VCaP (cell line): ENCODE data around the gene SLC10A7.

Source experiments
- H3K27ac ChIP-seq: fragments of 450-650 bp; 2 replicates; pipeline ENCODE4 v1.5.1; 2017
- TF ChIP-seq, protein P1 (sequence below): fragments of 450-650 bp; conservative IDR thresholded peaks from 2 replicates; pipeline ENCODE4 v1.5.1; 2017; ENCODE audit warnings: mild to moderate bottlenecking, moderate library complexity

SLC10A7 gene

DNA sequence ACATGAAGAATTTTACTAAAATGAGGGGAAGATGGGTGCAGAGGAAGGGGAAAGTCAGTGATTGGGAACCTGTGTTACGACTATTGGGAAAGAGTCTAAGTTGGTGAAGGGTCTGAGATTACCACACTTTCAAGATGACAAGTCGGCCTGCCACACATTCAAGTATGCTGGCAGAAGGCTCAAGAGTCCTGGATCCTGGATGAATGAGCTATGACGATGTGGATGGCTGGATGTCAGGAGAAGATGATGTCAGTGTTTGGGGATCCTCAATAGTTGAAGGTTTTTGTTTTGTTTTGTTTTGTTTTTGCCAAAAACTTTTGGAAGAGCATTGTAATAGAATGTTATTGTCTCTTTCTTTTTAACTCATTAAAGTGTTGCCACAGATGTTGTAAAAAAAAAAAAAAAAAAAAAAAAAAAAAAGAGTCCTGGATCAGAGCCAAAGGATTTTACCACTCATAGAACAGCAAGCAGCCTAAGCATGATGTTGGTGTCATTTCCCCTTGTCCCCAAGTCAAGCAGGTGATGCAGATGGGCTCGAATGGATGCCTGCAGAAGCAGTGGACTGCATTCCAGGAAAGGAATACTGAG, 186.8 kb downstream of the SLC10A7 start:
- TF ChIP-seq, protein P1, sequence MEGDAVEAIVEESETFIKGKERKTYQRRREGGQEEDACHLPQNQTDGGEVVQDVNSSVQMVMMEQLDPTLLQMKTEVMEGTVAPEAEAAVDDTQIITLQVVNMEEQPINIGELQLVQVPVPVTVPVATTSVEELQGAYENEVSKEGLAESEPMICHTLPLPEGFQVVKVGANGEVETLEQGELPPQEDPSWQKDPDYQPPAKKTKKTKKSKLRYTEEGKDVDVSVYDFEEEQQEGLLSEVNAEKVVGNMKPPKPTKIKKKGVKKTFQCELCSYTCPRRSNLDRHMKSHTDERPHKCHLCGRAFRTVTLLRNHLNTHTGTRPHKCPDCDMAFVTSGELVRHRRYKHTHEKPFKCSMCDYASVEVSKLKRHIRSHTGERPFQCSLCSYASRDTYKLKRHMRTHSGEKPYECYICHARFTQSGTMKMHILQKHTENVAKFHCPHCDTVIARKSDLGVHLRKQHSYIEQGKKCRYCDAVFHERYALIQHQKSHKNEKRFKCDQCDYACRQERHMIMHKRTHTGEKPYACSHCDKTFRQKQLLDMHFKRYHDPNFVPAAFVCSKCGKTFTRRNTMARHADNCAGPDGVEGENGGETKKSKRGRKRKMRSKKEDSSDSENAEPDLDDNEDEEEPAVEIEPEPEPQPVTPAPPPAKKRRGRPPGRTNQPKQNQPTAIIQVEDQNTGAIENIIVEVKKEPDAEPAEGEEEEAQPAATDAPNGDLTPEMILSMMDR, result no peak
- H3K27ac ChIP-seq, result peak overlapping the region; percentile 60

GRCh38 chr4:146333895-146334262, 187.9 kb downstream of the SLC10A7 start:
- TF ChIP-seq, protein P1, result no peak
- no peak overlapping the region for H3K27ac ChIP-seq

- TF ChIP-seq, protein P1, result no peak
- no peak overlapping the region for H3K27ac ChIP-seq
Measured at GRCh38 chr4:146333187-146333894, 188.4 kb downstream of the SLC10A7 start.

DNA sequence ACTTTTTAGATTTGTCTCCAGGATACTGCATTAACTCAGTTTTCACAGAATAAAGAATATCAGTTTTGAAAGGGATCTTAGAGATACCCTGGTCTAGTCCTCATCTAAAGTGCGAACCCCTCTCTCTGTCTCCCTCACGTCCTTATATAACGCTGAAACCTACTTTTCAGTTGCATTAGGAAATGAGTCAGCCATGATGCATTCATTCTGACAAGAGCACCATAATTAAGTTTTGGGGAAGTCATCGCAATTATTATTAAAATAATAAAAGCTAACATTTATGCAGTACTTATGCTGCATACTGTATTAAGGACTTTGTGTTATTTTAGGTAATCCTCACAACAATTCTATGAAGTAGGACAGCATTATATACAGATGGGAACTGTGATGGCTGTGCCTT, 191.3 kb downstream of the SLC10A7 start:
- H3K27ac ChIP-seq, result no peak overlapping the region
- TF ChIP-seq, protein P1, result no peak

- TF ChIP-seq, protein P1, result no peak
- no peak overlapping the region for H3K27ac ChIP-seq
Measured at GRCh38 chr4:146329050-146329716, 192.6 kb downstream of the SLC10A7 start.

DNA sequence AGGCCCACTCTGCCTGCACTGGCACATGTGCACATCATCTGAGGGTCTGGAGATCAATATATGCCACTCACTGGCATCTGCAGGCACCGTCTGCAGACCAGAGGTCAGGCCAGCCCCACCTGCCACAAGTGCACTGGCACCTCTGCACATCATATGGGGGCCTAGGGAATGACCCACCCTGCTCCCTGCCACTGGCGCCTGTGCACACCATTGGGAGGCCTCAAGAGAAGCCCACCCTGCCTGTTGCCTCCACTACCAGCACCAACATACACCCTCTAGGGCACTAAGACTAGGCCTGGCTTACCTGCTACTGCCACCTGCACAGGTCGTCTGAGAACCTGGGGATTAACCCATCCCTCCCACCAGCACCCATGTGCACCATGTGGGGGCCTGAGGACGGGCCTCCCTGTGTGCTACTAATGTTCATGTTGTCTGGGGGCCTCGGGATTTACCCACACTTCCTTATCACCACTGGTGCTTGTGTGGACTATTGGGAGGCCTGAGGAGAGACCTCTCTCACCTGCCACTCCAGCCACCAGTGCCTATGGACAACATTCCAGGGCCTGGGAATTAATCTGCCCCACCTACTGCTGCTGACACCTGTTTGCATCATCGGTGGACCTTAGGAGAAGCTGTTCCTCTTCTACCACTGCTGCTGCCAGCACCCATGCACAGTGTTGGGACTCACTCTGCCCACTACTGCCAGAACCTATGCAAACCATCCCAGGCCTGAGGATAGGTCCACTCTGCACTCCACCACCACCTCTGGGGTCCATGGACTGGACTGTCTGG, 193.7 kb downstream of the SLC10A7 start:
- no peak overlapping the region for H3K27ac ChIP-seq
- TF ChIP-seq, protein P1, result no peak

- TF ChIP-seq, protein P1, result no peak
- H3K27ac ChIP-seq, result no peak overlapping the region
Measured at GRCh38 chr4:146318894-146319293, 202.8 kb downstream of the SLC10A7 start.
